T-helper 1 cell treated with Interleukin-12 subunit alpha and Interleukin-12 subunit beta and Interleukin-4 antibody, amounts not matched to agents 30 μg/mL and 1 μg/mL, for 36 hours (primary cell): ENCODE measurements around the gene SHC4.

Source experiments
- H3K27ac Mint-ChIP-seq: one replicate; pipeline ENCODE4 v1.8.0; 2021; ENCODE audit warnings: mild to moderate bottlenecking, mixed read lengths
- H3K27me3 Mint-ChIP-seq: one replicate; pipeline ENCODE4 v1.8.0; 2021; ENCODE audit warnings: low read depth, mixed read lengths
- H3K36me3 Mint-ChIP-seq: one replicate; pipeline ENCODE4 v1.8.0; 2021; ENCODE audit warnings: low read depth, mixed read lengths
- H3K4me1 Mint-ChIP-seq: one replicate; pipeline ENCODE4 v1.8.0; 2021; ENCODE audit warnings: low read depth, mixed read lengths
- H3K4me3 Mint-ChIP-seq: one replicate; pipeline ENCODE4 v1.8.0; 2021; ENCODE audit warnings: mild to moderate bottlenecking, moderate library complexity, mixed read lengths
- H3K9me3 Mint-ChIP-seq: one replicate; pipeline ENCODE4 v1.8.0; 2021; ENCODE audit warnings: mixed read lengths

Gene SHC4

GRCh38 chr15:48955370-48955769 lies 8.3 kb downstream of the SHC4 start:
- peaks cover under 1% of the 10 kb centered on the region for H3K4me1 Mint-ChIP-seq
- H3K9me3 Mint-ChIP-seq: no peaks in the 10 kb centered on the region
- no peaks in the 10 kb centered on the region for H3K27me3 Mint-ChIP-seq
- no peak overlapping the region for H3K4me3 Mint-ChIP-seq
- H3K36me3 Mint-ChIP-seq: no peaks in the 10 kb centered on the region
- no peak overlapping the region for H3K27ac Mint-ChIP-seq

- Mint-ChIP-seq H3K9me3 (no peaks in the 10 kb centered on the region), H3K4me1 (no peaks in the 10 kb centered on the region), H3K27ac (no peak overlapping the region), H3K27me3 (no peaks in the 10 kb centered on the region), H3K4me3 (no peak overlapping the region), H3K36me3 (no peaks in the 10 kb centered on the region)
Observed at GRCh38 chr15:48954538-48954937, 9.2 kb downstream of the SHC4 start.

GRCh38 chr15:48946840-48947187 lies 16.9 kb downstream of the SHC4 start:
- H3K27me3 Mint-ChIP-seq: no peaks in the 10 kb centered on the region
- no peaks in the 10 kb centered on the region for H3K9me3 Mint-ChIP-seq
- H3K27ac Mint-ChIP-seq: no peak overlapping the region
- peaks cover 2% of the 10 kb centered on the region for H3K36me3 Mint-ChIP-seq
- H3K4me1 Mint-ChIP-seq: peaks cover 12% of the 10 kb centered on the region
- H3K4me3 Mint-ChIP-seq: no peak overlapping the region

- H3K36me3 Mint-ChIP-seq: peaks cover 2% of the 10 kb centered on the region
- no peaks in the 10 kb centered on the region for H3K9me3 Mint-ChIP-seq
- no peaks in the 10 kb centered on the region for H3K27me3 Mint-ChIP-seq
- H3K4me3 Mint-ChIP-seq: no peak overlapping the region
- H3K4me1 Mint-ChIP-seq: peaks cover 13% of the 10 kb centered on the region
- no peak overlapping the region for H3K27ac Mint-ChIP-seq
Observed at GRCh38 chr15:48946074-48946839, 17.5 kb downstream of the SHC4 start.

GRCh38 chr15:48945386-48945785 lies 18.3 kb downstream of the SHC4 start:
- Mint-ChIP-seq H3K9me3 (no peaks in the 10 kb centered on the region), H3K4me1 (peaks cover 22% of the 10 kb centered on the region), H3K4me3 (no peak overlapping the region), H3K27me3 (no peaks in the 10 kb centered on the region), H3K36me3 (peaks cover 2% of the 10 kb centered on the region), H3K27ac (no peak overlapping the region)

- Mint-ChIP-seq H3K27me3 (no peaks in the 10 kb centered on the region), H3K27ac (no peak overlapping the region), H3K4me1 (peaks cover 22% of the 10 kb centered on the region), H3K9me3 (no peaks in the 10 kb centered on the region), H3K36me3 (peaks cover 2% of the 10 kb centered on the region), H3K4me3 (no peak overlapping the region)
Observed at GRCh38 chr15:48941904-48942303, 21.8 kb downstream of the SHC4 start.

GRCh38 chr15:48940508-48940907 lies 23.2 kb downstream of the SHC4 start:
- H3K36me3 Mint-ChIP-seq: peaks cover 2% of the 10 kb centered on the region
- peaks cover 12% of the 10 kb centered on the region for H3K4me1 Mint-ChIP-seq
- no peak overlapping the region for H3K27ac Mint-ChIP-seq
- H3K4me3 Mint-ChIP-seq: no peak overlapping the region
- H3K9me3 Mint-ChIP-seq: no peaks in the 10 kb centered on the region
- no peaks in the 10 kb centered on the region for H3K27me3 Mint-ChIP-seq

GRCh38 chr15:48939648-48940047 lies 24.1 kb downstream of the SHC4 start:
- H3K27me3 Mint-ChIP-seq: no peaks in the 10 kb centered on the region
- peaks cover 2% of the 10 kb centered on the region for H3K36me3 Mint-ChIP-seq
- peaks cover 9% of the 10 kb centered on the region for H3K4me1 Mint-ChIP-seq
- no peak overlapping the region for H3K27ac Mint-ChIP-seq
- no peaks in the 10 kb centered on the region for H3K9me3 Mint-ChIP-seq
- no peak overlapping the region for H3K4me3 Mint-ChIP-seq

GRCh38 chr15:48937886-48938285 lies 25.8 kb downstream of the SHC4 start:
- Mint-ChIP-seq H3K27me3 (no peaks in the 10 kb centered on the region), H3K27ac (no peak overlapping the region), H3K4me3 (no peak overlapping the region), H3K4me1 (peaks cover 9% of the 10 kb centered on the region), H3K9me3 (no peaks in the 10 kb centered on the region), H3K36me3 (no peaks in the 10 kb centered on the region)

- peaks cover 2% of the 10 kb centered on the region for H3K36me3 Mint-ChIP-seq
- H3K9me3 Mint-ChIP-seq: peaks cover 4% of the 10 kb centered on the region
- H3K27ac Mint-ChIP-seq: no peak overlapping the region
- H3K27me3 Mint-ChIP-seq: no peaks in the 10 kb centered on the region
- no peak overlapping the region for H3K4me3 Mint-ChIP-seq
- peaks cover 9% of the 10 kb centered on the region for H3K4me1 Mint-ChIP-seq
Observed at GRCh38 chr15:48936666-48937065, 27.1 kb downstream of the SHC4 start.

GRCh38 chr15:48935236-48935635 lies 28.5 kb downstream of the SHC4 start:
- Mint-ChIP-seq H3K27me3 (no peaks in the 10 kb centered on the region), H3K4me1 (peaks cover 4% of the 10 kb centered on the region), H3K9me3 (peaks cover 4% of the 10 kb centered on the region), H3K36me3 (peaks cover 2% of the 10 kb centered on the region), H3K27ac (no peak overlapping the region), H3K4me3 (no peak overlapping the region)

GRCh38 chr15:48930735-48931134 lies 33.0 kb downstream of the SHC4 start:
- no peak overlapping the region for H3K4me3 Mint-ChIP-seq
- H3K27me3 Mint-ChIP-seq: no peaks in the 10 kb centered on the region
- H3K9me3 Mint-ChIP-seq: peaks cover 4% of the 10 kb centered on the region
- peaks cover 25% of the 10 kb centered on the region for H3K4me1 Mint-ChIP-seq
- no peak overlapping the region for H3K27ac Mint-ChIP-seq
- peaks cover 2% of the 10 kb centered on the region for H3K36me3 Mint-ChIP-seq

GRCh38 chr15:48929661-48930060 lies 34.1 kb downstream of the SHC4 start:
- Mint-ChIP-seq H3K27me3 (no peaks in the 10 kb centered on the region), H3K9me3 (peaks cover 4% of the 10 kb centered on the region), H3K4me1 (peaks cover 36% of the 10 kb centered on the region), H3K27ac (no peak overlapping the region), H3K4me3 (no peak overlapping the region), H3K36me3 (peaks cover 2% of the 10 kb centered on the region)

GRCh38 chr15:48928877-48929538 lies 34.7 kb downstream of the SHC4 start:
- Mint-ChIP-seq H3K4me1 (peaks cover 38% of the 10 kb centered on the region), H3K27ac (peak overlapping the region; percentile 62), H3K36me3 (peaks cover 2% of the 10 kb centered on the region), H3K9me3 (peaks cover 4% of the 10 kb centered on the region), H3K4me3 (no peak overlapping the region), H3K27me3 (no peaks in the 10 kb centered on the region)

GRCh38 chr15:48925714-48926223 lies 38.0 kb downstream of the SHC4 start:
- no peaks in the 10 kb centered on the region for H3K9me3 Mint-ChIP-seq
- peak overlapping the region; percentile 14 for H3K4me3 Mint-ChIP-seq
- peaks cover 2% of the 10 kb centered on the region for H3K36me3 Mint-ChIP-seq
- peak overlapping the region; percentile 64 for H3K27ac Mint-ChIP-seq
- H3K4me1 Mint-ChIP-seq: peaks cover 35% of the 10 kb centered on the region
- no peaks in the 10 kb centered on the region for H3K27me3 Mint-ChIP-seq
